ENCODE results near the gene SLC50A1. TPM values are rescaled to one million over a fixed set of nuclear protein-coding genes. Genes with fewer than 3 reads are reported as not detected.
A peak's percentile ranks its signal among the peaks of the same experiment; 100 is the strongest.

The SLC50A1 gene
- total and polyA plus RNA-seq, 4 donors = 26.3 to 114 (median 68.4) TPM

GRCh38 chr1:155184351-155184811 is 48.7 kb downstream of the SLC50A1 start:
- no peak for ATAC-seq (ENCODE audit: insufficient read depth, low FRiP score)
- H3K9me3 ChIP-seq (ENCODE audit: control insufficient read depth in 4 of 4, insufficient read depth in 3 of 4, low read length in 3 of 4) = peaks cover 0 to 2% (median 0%) of the 10 kb centered on the region in 4 donors
- no peak overlapping the region for H3K9ac ChIP-seq (ENCODE audit: insufficient read depth in 1 of 2, low read length in 2 of 2)
- no peaks in the 10 kb centered on the region for H3K27me3 ChIP-seq (ENCODE audit: control insufficient read depth in 3 of 3, insufficient read depth in 3 of 3, low read length in 2 of 3)
- WGBS, 2 donors = 83 to 91% methylated on average over 4 of the region's 4 CpGs
- no peak for TF ChIP-seq CTCF (IDR thresholded peaks at IDR 0.05; ENCODE audit: control extremely low read depth, extremely low read depth)
- peak overlapping the region in 1 of 2 donors; percentile 69 for H3K27ac ChIP-seq (ENCODE audit: low read depth in 1 of 2, low read length in 1 of 2)
- no peak overlapping the region for H3K4me3 ChIP-seq
- DNase-seq = no peak
- no peaks in the 10 kb centered on the region for H3K36me3 ChIP-seq (ENCODE audit: control insufficient read depth in 4 of 4, insufficient read depth in 4 of 4, low read length in 4 of 4)
- peaks cover 0 to 12% (median 5%) of the 10 kb centered on the region in 5 donors for H3K4me1 ChIP-seq (ENCODE audit: control insufficient read depth in 5 of 5, insufficient read depth in 5 of 5, low read length in 5 of 5)

GRCh38 chr1:155184835-155185782 is 49.5 kb downstream of the SLC50A1 start:
- peak in 2 of 3 donors; percentile 47 to 55 for DNase-seq
- Histone ChIP-seq H3K4me3 (no peak overlapping the region), H3K27me3 (ENCODE audit: control insufficient read depth in 3 of 3, insufficient read depth in 3 of 3, low read length in 2 of 3) (no peaks in the 10 kb centered on the region), H3K9me3 (ENCODE audit: control insufficient read depth in 4 of 4, insufficient read depth in 3 of 4, low read length in 3 of 4) (peaks cover 0 to 2% (median 0%) of the 10 kb centered on the region in 4 donors), H3K4me1 (ENCODE audit: control insufficient read depth in 5 of 5, insufficient read depth in 5 of 5, low read length in 5 of 5) (peaks cover 0 to 12% (median 5%) of the 10 kb centered on the region in 5 donors), H3K36me3 (ENCODE audit: control insufficient read depth in 4 of 4, insufficient read depth in 4 of 4, low read length in 4 of 4) (no peaks in the 10 kb centered on the region), H3K9ac (ENCODE audit: insufficient read depth in 1 of 2, low read length in 2 of 2) (no peak overlapping the region), H3K27ac (ENCODE audit: low read depth in 1 of 2, low read length in 1 of 2) (peak overlapping the region in 1 of 2 donors; percentile 69)
- no peak for TF ChIP-seq CTCF (IDR thresholded peaks at IDR 0.05; ENCODE audit: control extremely low read depth, extremely low read depth)
- WGBS, 2 donors = 49 to 72% methylated on average over 19 to 21 of the region's 21 CpGs
- peak; percentile 42 for ATAC-seq (ENCODE audit: insufficient read depth, low FRiP score)

GRCh38 chr1:155185783-155186066 is 50.1 kb downstream of the SLC50A1 start:
- DNase-seq (no peak), ATAC-seq (ENCODE audit: insufficient read depth, low FRiP score) (no peak)
- Histone ChIP-seq H3K36me3 (ENCODE audit: control insufficient read depth in 4 of 4, insufficient read depth in 4 of 4, low read length in 4 of 4) (no peaks in the 10 kb centered on the region), H3K9me3 (ENCODE audit: control insufficient read depth in 4 of 4, insufficient read depth in 3 of 4, low read length in 3 of 4) (peaks cover 0 to 2% (median 0%) of the 10 kb centered on the region in 4 donors), H3K27ac (ENCODE audit: low read depth in 1 of 2, low read length in 1 of 2) (peak overlapping the region in 1 of 2 donors; percentile 69), H3K9ac (ENCODE audit: insufficient read depth in 1 of 2, low read length in 2 of 2) (no peak overlapping the region), H3K4me3 (no peak overlapping the region), H3K27me3 (ENCODE audit: control insufficient read depth in 3 of 3, insufficient read depth in 3 of 3, low read length in 2 of 3) (no peaks in the 10 kb centered on the region), H3K4me1 (ENCODE audit: control insufficient read depth in 5 of 5, insufficient read depth in 5 of 5, low read length in 5 of 5) (peaks cover 0 to 12% (median 5%) of the 10 kb centered on the region in 5 donors)
- no peak for TF ChIP-seq CTCF (IDR thresholded peaks at IDR 0.05; ENCODE audit: control extremely low read depth, extremely low read depth)
- WGBS, 2 donors = 65 to 79% methylated on average over 6 of the region's 6 CpGs

Data from lung (tissue), 12 donors.